Measurements from ENCODE around the gene SPDEF.

Gene SPDEF

DNA sequence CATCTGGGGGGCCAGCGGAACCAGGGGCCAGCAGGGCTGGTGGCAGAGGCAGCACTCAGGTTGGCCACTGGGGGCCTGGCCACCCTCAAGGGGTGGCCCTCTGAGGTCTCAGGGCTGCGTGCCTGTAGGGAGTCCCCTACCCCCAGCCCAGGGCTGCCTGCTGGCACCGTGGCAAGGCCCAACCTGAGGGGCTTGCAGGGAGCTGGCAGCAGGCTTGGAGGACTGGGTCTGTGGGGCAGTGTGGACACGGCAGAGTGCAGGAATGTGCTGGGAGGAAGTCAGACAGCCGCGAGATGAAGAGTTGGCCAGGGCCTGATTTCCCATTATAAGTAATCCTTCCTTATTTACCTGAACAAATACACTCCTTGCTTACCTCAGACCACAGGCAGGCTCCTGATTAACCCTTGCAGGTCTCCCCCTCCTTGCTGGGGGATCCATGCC is at the start of gene SPDEF:
TSS of gene SPDEF (minus strand) at position 299 of the 441 bp plus-strand sequence. CDS start 11,874 bp downstream, outside the sequence.
- H3K9me3 Mint-ChIP-seq: no peaks in the 10 kb centered on the region
- peak within 1 kb of the TSS in 1 of 2 donors; percentile 83 for H3K27ac Mint-ChIP-seq
- peaks cover 11% of the 10 kb centered on the region for H3K4me1 Mint-ChIP-seq
- no peak for ATAC-seq
- no peak for DNase-seq
- H3K27me3 Mint-ChIP-seq: no peaks in the 10 kb centered on the region
- no peak within 1 kb of the TSS for H3K4me3 Mint-ChIP-seq

- H3K27ac Mint-ChIP-seq: no peak overlapping the region
- DNase-seq (no peak), ATAC-seq (no peak)
- no peaks in the 10 kb centered on the region for H3K9me3 Mint-ChIP-seq
- H3K4me3 Mint-ChIP-seq: no peak overlapping the region
- H3K27me3 Mint-ChIP-seq: no peaks in the 10 kb centered on the region
- peaks cover 6% of the 10 kb centered on the region for H3K4me1 Mint-ChIP-seq
Observed at GRCh38 chr6:34603707-34604106, 47.6 kb upstream of the SPDEF start.

DNA sequence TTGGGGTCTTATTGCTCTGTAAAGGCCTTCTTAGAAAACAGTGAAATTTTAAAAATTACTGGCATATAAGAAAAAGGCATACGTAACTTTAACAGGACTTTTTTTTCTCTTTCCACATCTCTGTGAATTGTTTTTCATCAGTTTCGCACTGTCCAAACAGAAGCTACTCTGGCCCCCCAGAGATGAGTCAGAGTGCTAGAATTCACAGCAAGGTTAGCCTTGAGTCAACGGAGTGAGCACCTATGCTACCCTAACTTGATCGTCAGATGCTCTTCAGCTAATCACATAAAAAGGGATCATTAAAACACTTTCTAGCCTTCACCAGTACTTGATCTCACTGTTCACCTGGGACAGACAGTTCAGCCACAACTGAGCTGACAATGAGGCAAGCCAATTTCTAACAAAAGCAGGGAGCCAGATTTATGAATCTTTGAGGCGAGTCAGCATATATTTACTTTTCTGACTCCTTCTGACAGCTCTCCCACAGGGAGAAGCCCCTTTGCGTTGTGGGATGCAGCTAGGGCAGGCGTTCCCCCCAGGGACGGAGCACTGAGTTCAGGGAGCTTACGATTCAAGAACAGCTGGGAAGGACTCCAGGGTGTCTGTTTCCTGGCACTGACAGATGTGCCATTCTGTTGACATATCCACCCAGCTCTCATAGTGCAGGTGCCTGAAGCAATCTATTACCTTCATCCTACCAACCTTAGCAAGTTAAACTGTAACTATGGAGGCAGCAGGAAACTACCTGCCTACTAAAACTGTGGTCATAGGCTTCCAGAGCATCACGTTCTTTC is 46.4 kb upstream of the SPDEF start:
- Mint-ChIP-seq H3K4me3 (no peak overlapping the region), H3K27ac (no peak overlapping the region), H3K4me1 (peaks cover 6% of the 10 kb centered on the region), H3K9me3 (no peaks in the 10 kb centered on the region), H3K27me3 (no peaks in the 10 kb centered on the region)
- DNase-seq (no peak), ATAC-seq (no peak)

DNA sequence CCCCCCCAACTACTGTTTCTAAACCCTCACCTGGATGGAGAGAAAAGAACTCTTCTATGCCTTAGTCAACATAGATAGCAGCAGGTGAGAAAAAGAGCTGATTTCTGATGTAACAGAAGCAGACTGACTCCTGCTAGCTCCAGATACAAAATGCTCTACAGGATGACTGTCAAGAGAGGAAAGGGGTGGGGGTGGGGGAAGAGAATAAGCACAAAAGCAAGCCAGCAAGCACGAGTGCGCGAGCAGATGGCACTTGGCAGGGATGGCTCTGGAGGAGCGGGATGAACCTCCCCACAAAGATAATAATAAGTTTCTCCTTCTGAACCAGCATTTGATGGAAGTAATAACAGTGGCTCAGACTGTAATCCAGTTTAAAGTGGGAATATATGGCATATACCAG is 45.6 kb upstream of the SPDEF start:
- Mint-ChIP-seq H3K4me1 (peaks cover 6% of the 10 kb centered on the region), H3K4me3 (no peak overlapping the region), H3K27ac (no peak overlapping the region), H3K9me3 (no peaks in the 10 kb centered on the region), H3K27me3 (no peaks in the 10 kb centered on the region)
- ATAC-seq (no peak), DNase-seq (no peak)

DNA sequence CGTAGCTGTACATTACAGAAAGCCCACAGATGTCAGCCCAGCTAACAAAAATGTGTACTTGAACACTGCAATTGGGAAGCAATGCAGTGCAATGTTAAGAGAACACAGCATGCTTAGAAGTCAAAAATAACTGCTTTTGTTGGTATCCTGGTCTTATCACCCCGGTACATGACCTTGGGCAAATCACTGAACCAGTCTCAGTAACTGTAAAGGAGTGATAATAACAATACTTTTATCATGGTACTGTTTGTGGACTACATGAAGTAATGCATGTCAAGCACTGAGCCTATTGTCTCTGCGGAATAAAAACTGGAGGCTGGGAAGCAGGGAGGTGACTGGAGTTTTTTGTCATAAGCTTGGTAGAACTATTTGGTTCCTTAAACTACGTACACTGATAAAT is 44.7 kb upstream of the SPDEF start:
- no peak for ATAC-seq
- Mint-ChIP-seq H3K4me1 (peaks cover 6% of the 10 kb centered on the region), H3K27ac (no peak overlapping the region), H3K4me3 (no peak overlapping the region), H3K9me3 (no peaks in the 10 kb centered on the region), H3K27me3 (no peaks in the 10 kb centered on the region)
- DNase-seq: no peak

GRCh38 chr6:34600101-34600500 is 44.0 kb upstream of the SPDEF start:
- H3K27me3 Mint-ChIP-seq: no peaks in the 10 kb centered on the region
- ATAC-seq (no peak), DNase-seq (no peak)
- H3K4me1 Mint-ChIP-seq: peaks cover 6% of the 10 kb centered on the region
- no peak overlapping the region for H3K4me3 Mint-ChIP-seq
- H3K27ac Mint-ChIP-seq: no peak overlapping the region
- H3K9me3 Mint-ChIP-seq: no peaks in the 10 kb centered on the region

DNA sequence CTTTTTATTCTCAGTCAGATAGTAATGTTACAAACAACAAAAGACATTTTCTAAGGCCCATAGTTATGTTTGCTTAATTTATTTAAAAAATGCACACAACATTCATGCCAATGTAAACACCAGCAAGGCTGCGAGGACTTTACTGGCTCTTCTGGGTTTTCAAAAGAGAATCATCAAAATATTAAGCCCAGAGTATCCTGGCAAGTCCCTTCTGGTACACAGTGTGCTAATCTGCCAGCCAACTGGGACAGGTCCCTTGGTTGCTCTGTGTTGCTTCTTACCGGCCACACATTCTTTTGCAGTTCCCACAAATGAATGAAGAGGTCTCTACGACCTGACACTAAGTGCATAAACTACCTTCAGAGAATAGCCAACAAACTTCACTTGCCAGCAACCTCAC is 42.6 kb upstream of the SPDEF start:
- H3K4me1 Mint-ChIP-seq: peaks cover 6% of the 10 kb centered on the region
- no peak for ATAC-seq
- DNase-seq: no peak
- H3K27ac Mint-ChIP-seq: no peak overlapping the region
- no peaks in the 10 kb centered on the region for H3K9me3 Mint-ChIP-seq
- no peak overlapping the region for H3K4me3 Mint-ChIP-seq
- no peaks in the 10 kb centered on the region for H3K27me3 Mint-ChIP-seq

DNA sequence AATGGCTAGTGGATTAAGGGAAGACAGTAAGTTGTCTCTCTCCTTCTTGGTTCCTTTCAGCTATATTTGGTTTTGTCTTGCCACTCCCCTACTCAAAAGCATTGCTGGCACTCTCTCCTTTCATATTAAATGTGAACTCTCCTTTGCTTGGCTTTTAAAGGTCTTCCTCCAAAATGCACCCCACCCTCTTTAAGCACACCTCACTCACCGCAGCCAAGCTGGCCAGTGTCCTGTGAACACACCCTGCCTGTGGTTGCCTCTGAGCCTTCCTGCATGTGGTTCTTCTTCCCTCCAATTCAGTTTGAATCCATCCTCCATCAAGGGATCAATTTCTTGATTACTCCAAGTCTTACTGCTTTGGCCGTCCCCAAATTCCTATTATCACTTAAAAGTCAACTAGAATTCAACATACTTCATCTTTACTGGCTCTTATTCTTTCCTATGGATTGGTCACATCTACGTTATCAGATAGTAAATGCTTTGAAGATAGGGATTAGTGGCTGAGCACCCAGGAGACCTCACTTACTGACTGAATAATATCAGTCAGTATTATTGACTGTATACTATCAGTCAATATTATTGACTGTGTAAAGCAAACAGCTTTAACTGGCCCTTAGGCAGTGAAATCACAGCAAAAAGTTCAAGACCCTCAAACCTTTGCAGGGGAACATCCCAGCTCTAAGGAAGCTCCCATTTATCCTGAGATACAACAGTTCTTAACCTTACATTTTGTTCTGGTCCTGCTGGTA is 41.6 kb upstream of the SPDEF start:
- DNase-seq (no peak), ATAC-seq (no peak)
- H3K27ac Mint-ChIP-seq: no peak overlapping the region
- H3K9me3 Mint-ChIP-seq: no peaks in the 10 kb centered on the region
- no peaks in the 10 kb centered on the region for H3K27me3 Mint-ChIP-seq
- no peak overlapping the region for H3K4me3 Mint-ChIP-seq
- peaks cover 6% of the 10 kb centered on the region for H3K4me1 Mint-ChIP-seq

- ATAC-seq (no peak), DNase-seq (no peak)
- Mint-ChIP-seq H3K27ac (no peak overlapping the region), H3K4me3 (no peak overlapping the region), H3K4me1 (peaks cover 10% of the 10 kb centered on the region), H3K27me3 (no peaks in the 10 kb centered on the region), H3K9me3 (no peaks in the 10 kb centered on the region)
Observed at GRCh38 chr6:34596798-34597197, 40.7 kb upstream of the SPDEF start.

GRCh38 chr6:34595332-34596184 is 39.4 kb upstream of the SPDEF start:
- Mint-ChIP-seq H3K9me3 (no peaks in the 10 kb centered on the region), H3K27me3 (no peaks in the 10 kb centered on the region), H3K4me3 (no peak overlapping the region), H3K27ac (no peak overlapping the region), H3K4me1 (peaks cover 12% of the 10 kb centered on the region)
- no peak for ATAC-seq
- no peak for DNase-seq

GRCh38 chr6:34593701-34594100 is 37.6 kb upstream of the SPDEF start:
- no peaks in the 10 kb centered on the region for H3K9me3 Mint-ChIP-seq
- DNase-seq: no peak
- H3K4me1 Mint-ChIP-seq: peaks cover 12% of the 10 kb centered on the region
- no peaks in the 10 kb centered on the region for H3K27me3 Mint-ChIP-seq
- H3K27ac Mint-ChIP-seq: no peak overlapping the region
- no peak overlapping the region for H3K4me3 Mint-ChIP-seq
- no peak for ATAC-seq

DNA sequence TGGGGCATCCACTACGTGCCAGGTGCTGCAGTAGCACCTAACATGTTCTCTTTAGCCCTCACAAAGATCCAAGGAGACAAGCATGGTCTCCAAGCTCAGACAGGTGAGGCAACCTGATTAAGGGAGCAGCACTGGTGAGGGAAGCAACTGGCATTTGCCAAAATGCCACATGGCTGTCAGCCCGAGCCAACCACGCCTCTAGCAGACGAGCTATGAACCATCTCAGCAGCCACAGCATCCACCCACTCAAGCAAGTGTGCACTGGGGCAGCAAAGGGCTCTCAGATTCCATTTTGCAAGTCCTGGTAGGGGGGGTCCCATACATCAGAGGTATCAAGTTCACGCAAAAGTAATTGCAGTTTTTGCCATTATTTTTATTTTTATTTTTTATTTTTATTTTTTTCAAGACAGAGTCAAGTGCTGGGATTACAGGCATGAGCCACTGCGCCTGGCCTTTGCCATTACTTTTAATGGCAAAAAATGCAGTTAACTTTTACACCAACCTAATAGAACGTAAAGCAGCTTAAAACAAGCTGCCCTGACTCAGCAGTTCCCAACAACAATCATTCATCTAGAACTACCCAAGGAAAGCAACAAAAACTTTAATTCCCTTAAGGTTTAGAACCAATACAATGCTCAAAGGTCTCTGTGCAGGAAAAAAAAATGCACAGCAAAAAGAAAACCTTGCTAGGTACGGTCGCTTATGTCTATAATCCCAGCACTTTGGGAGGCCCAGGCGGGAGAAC is 36.3 kb upstream of the SPDEF start:
- ATAC-seq (peak; percentile 37), DNase-seq (no peak)
- no peaks in the 10 kb centered on the region for H3K27me3 Mint-ChIP-seq
- H3K4me3 Mint-ChIP-seq: no peak overlapping the region
- no peaks in the 10 kb centered on the region for H3K9me3 Mint-ChIP-seq
- peak overlapping the region in 1 of 2 donors; percentile 61 for H3K27ac Mint-ChIP-seq
- H3K4me1 Mint-ChIP-seq: peaks cover 12% of the 10 kb centered on the region

- Mint-ChIP-seq H3K4me3 (no peak overlapping the region), H3K9me3 (no peaks in the 10 kb centered on the region), H3K4me1 (peaks cover 18% of the 10 kb centered on the region), H3K27me3 (no peaks in the 10 kb centered on the region), H3K27ac (no peak overlapping the region)
- ATAC-seq: no peak
- DNase-seq: no peak
Observed at GRCh38 chr6:34589691-34590090, 33.6 kb upstream of the SPDEF start.

GRCh38 chr6:34589140-34589539 is 33.0 kb upstream of the SPDEF start:
- Mint-ChIP-seq H3K27me3 (no peaks in the 10 kb centered on the region), H3K27ac (peak overlapping the region; percentile 16 to 27), H3K9me3 (no peaks in the 10 kb centered on the region), H3K4me1 (peaks cover 21% of the 10 kb centered on the region), H3K4me3 (no peak overlapping the region)
- ATAC-seq: no peak
- no peak for DNase-seq

DNA sequence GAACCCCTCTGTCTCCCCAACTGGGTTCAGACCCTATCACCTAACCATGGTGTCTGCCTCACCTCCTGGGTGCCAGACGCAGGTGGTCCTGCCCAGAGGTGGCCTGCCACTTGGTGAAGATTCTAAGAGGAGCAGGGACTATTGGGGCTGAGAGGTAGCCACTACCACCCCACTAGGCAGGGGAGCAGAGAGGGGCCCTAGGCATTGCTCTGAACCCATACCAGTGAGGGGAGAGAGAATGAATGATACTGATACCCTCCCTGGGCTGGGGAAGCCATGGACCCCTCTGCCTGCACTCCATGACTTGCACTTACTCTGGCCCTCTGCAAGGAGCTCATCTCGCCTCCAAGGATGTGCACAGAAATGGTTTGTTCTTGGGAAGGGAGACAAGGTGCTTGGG is 31.7 kb upstream of the SPDEF start:
- peaks cover 21% of the 10 kb centered on the region for H3K4me1 Mint-ChIP-seq
- ATAC-seq (no peak), DNase-seq (no peak)
- H3K4me3 Mint-ChIP-seq: no peak overlapping the region
- H3K27ac Mint-ChIP-seq: peak overlapping the region in 1 of 2 donors; percentile 2
- H3K9me3 Mint-ChIP-seq: no peaks in the 10 kb centered on the region
- no peaks in the 10 kb centered on the region for H3K27me3 Mint-ChIP-seq
